HG03520 (cell line): ENCODE results near the gene CSRNP3.
"Not testable (repeated sequence)": the region's sequence is repeated elsewhere in the genome, so short reads cannot be mapped to it uniquely, and the experiment has no call there.

Experiments
- ATAC-seq: cut with Tn5 transposase; IDR thresholded peaks from one replicate; pipeline ENCODE4 v1.9.1; 2021; ENCODE audit warnings: mild to moderate bottlenecking, moderate library complexity; ENCODE audit not compliant: unreplicated experiment

The CSRNP3 gene

GRCh38 chr2:165584126-165584654 lies 114.7 kb downstream of the CSRNP3 start:
- ATAC-seq = no peak

GRCh38 chr2:165586019-165586418 lies 116.5 kb downstream of the CSRNP3 start:
- no peak for ATAC-seq

- ATAC-seq = peak; percentile 76
Measured at GRCh38 chr2:165587335-165587938, 117.9 kb downstream of the CSRNP3 start.

GRCh38 chr2:165590999-165591398 lies 121.5 kb downstream of the CSRNP3 start:
- ATAC-seq = not testable (repeated sequence)

GRCh38 chr2:165593081-165593480 lies 123.6 kb downstream of the CSRNP3 start:
- ATAC-seq = no peak

- no peak for ATAC-seq
Measured at GRCh38 chr2:165594231-165594934, 124.9 kb downstream of the CSRNP3 start.

GRCh38 chr2:165594935-165595255 lies 125.4 kb downstream of the CSRNP3 start:
- peak; percentile 78 for ATAC-seq

- no peak for ATAC-seq
Measured at GRCh38 chr2:165596788-165597187, 127.3 kb downstream of the CSRNP3 start.

GRCh38 chr2:165601065-165601830 lies 131.8 kb downstream of the CSRNP3 start:
- no peak for ATAC-seq

GRCh38 chr2:165601928-165602521 lies 132.5 kb downstream of the CSRNP3 start:
- ATAC-seq = no peak

GRCh38 chr2:165609672-165610071 lies 140.2 kb downstream of the CSRNP3 start:
- ATAC-seq = no peak

GRCh38 chr2:165610591-165611029 lies 141.1 kb downstream of the CSRNP3 start:
- ATAC-seq = no peak

GRCh38 chr2:165617741-165618481 lies 148.4 kb downstream of the CSRNP3 start:
- ATAC-seq = no peak

- no peak for ATAC-seq
Measured at GRCh38 chr2:165618806-165619205, 149.3 kb downstream of the CSRNP3 start.

- no peak for ATAC-seq
Measured at GRCh38 chr2:165621086-165621560, 151.6 kb downstream of the CSRNP3 start.

GRCh38 chr2:165623161-165623560 lies 153.7 kb downstream of the CSRNP3 start:
- ATAC-seq = no peak

GRCh38 chr2:165623783-165624469 lies 154.4 kb downstream of the CSRNP3 start:
- no peak for ATAC-seq

GRCh38 chr2:165624470-165624800 lies 154.9 kb downstream of the CSRNP3 start:
- ATAC-seq = no peak

- peak; percentile 68 for ATAC-seq
Measured at GRCh38 chr2:165627470-165627869, 158.0 kb downstream of the CSRNP3 start.

GRCh38 chr2:165629776-165630175 lies 160.3 kb downstream of the CSRNP3 start:
- ATAC-seq = no peak
